ENCODE results near the gene ZNF3.

ZNF3 gene

DNA sequence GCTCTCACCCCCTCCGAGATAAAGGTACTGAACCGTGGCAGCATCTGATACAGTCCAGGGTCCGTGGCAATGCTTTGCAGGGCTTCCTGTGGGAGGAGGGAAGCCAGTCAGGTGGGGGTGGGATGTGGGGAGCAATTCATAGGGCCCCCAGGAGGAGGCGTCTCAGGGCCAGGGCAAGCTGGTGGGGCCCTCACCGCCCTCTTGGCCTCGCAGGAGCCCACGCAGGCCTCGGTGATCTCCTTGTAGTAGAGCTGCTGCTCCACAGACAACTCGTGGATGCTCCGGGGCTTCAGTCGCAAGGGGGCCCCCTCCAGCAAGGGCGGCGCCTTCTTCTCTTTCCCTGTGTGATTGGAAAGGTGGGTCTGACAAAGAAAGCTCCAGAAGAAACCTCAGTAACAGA, 30.4 kb upstream of the ZNF3 start:
- H3K36me3 ChIP-seq (ENCODE audit: insufficient read depth, low read length), result peaks cover 15% of the 10 kb centered on the region; the same call in 1 of the 2 replicates
- H3K79me2 ChIP-seq (ENCODE audit: insufficient read depth, low read length), result no peaks in the 10 kb centered on the region

DNA sequence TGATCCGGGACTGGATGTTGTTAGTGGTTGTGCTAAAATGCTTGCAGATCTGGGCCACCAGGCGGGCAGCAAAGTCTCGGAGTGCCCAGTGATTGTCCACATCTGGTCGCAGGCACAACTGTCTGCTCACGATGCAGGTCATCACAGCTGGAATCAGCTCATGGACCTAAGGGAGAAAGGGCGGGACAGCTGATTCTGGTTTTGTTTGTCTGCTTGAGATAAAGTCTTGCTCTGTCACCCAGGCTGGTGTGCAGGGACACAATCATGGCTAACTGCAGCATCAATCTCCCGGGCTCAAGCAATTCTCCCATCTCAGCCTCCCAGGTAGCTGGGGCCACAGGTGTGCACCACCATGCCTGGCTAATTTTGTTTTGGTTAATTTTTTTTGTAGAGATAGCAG, 29.6 kb upstream of the ZNF3 start:
- peaks cover 19% of the 10 kb centered on the region; the same call in 1 of the 2 replicates for H3K36me3 ChIP-seq (ENCODE audit: insufficient read depth, low read length)
- no peak overlapping the region for H2AFZ ChIP-seq (ENCODE audit: low read length)
- H3F3A ChIP-seq (ENCODE audit: low read depth), result no peaks in the 10 kb centered on the region
- H3K4me3 ChIP-seq (ENCODE audit: low read length, poor library complexity, severe bottlenecking), result no peak overlapping the region
- no peaks in the 10 kb centered on the region for H3K4me1 ChIP-seq (ENCODE audit: insufficient read depth, low read length, poor library complexity, severe bottlenecking)
- no peaks in the 10 kb centered on the region for H3K9me2 ChIP-seq (replicated peaks; ENCODE audit: low read depth, low read length)
- TF ChIP-seq EZH2phosphoT487 (IDR thresholded peaks at IDR 0.05; ENCODE audit: borderline replicate concordance), result no peak
- TF ChIP-seq, protein P1, sequence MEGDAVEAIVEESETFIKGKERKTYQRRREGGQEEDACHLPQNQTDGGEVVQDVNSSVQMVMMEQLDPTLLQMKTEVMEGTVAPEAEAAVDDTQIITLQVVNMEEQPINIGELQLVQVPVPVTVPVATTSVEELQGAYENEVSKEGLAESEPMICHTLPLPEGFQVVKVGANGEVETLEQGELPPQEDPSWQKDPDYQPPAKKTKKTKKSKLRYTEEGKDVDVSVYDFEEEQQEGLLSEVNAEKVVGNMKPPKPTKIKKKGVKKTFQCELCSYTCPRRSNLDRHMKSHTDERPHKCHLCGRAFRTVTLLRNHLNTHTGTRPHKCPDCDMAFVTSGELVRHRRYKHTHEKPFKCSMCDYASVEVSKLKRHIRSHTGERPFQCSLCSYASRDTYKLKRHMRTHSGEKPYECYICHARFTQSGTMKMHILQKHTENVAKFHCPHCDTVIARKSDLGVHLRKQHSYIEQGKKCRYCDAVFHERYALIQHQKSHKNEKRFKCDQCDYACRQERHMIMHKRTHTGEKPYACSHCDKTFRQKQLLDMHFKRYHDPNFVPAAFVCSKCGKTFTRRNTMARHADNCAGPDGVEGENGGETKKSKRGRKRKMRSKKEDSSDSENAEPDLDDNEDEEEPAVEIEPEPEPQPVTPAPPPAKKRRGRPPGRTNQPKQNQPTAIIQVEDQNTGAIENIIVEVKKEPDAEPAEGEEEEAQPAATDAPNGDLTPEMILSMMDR (conservative IDR thresholded peaks at IDR 0.05; ENCODE audit: low read length), result no peak
- no peaks in the 10 kb centered on the region for H3K9me3 ChIP-seq (ENCODE audit: insufficient read depth, low read depth, low read length)
- H3K79me2 ChIP-seq (ENCODE audit: insufficient read depth, low read length), result no peaks in the 10 kb centered on the region
- no peaks in the 10 kb centered on the region for H3K27me3 ChIP-seq (ENCODE audit: insufficient read depth, low read length, poor library complexity, severe bottlenecking)
- no peaks in the 10 kb centered on the region for H4K20me1 ChIP-seq (ENCODE audit: insufficient read depth, low read length, poor library complexity, severe bottlenecking)
- no peak overlapping the region for H3K4me2 ChIP-seq (ENCODE audit: low read depth, low read length, poor library complexity, severe bottlenecking)
- H3K9ac ChIP-seq (ENCODE audit: low read depth, low read length, poor library complexity, severe bottlenecking), result no peak overlapping the region

More for the DNA sequence above, 30.4 kb upstream of the ZNF3 start:
- Histone ChIP-seq H3K4me3 (ENCODE audit: low read length, poor library complexity, severe bottlenecking) (no peak overlapping the region), H3F3A (ENCODE audit: low read depth) (no peaks in the 10 kb centered on the region), H3K9me2 (replicated peaks; ENCODE audit: low read depth, low read length) (no peaks in the 10 kb centered on the region), H4K20me1 (ENCODE audit: insufficient read depth, low read length, poor library complexity, severe bottlenecking) (no peaks in the 10 kb centered on the region), H3K4me1 (ENCODE audit: insufficient read depth, low read length, poor library complexity, severe bottlenecking) (no peaks in the 10 kb centered on the region), H2AFZ (ENCODE audit: low read length) (no peak overlapping the region), H3K4me2 (ENCODE audit: low read depth, low read length, poor library complexity, severe bottlenecking) (no peak overlapping the region), H3K27me3 (ENCODE audit: insufficient read depth, low read length, poor library complexity, severe bottlenecking) (no peaks in the 10 kb centered on the region), H3K9me3 (ENCODE audit: insufficient read depth, low read depth, low read length) (no peaks in the 10 kb centered on the region), H3K9ac (ENCODE audit: low read depth, low read length, poor library complexity, severe bottlenecking) (no peak overlapping the region)
- TF ChIP-seq, protein P1 (conservative IDR thresholded peaks at IDR 0.05; ENCODE audit: low read length), result no peak
- no peak for TF ChIP-seq EZH2phosphoT487 (IDR thresholded peaks at IDR 0.05; ENCODE audit: borderline replicate concordance)

DNA sequence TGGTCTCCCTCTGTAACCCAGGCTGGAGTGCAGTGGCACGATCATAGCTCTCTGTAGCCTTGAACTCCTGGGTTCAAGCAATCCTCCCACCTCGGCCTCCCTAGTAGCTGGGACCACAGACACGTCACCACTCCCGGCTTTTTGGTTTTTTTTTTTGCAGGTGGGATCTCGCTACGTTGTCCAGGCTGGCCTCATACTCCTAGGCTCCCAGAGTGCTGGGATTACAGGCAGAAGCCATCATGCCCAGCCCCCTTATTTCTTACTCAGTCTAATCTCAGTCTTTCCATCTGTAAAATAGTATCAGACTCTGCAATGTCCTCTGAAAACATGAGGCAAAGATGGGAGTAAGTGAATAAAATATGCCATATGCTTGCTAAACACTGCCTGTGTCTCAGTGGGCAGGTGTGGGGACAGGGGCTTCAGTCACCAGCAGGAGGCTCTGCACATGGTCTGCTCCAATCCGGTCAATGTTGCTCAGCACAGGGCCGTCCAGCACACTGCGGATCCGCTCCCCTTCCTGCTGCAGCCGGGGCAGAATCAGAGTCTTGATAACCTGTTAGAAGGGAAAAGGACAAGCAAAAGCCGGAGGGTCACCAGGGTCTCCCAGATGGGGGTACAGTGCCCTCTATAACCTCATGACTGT, 28.1 kb upstream of the ZNF3 start:
- no peaks in the 10 kb centered on the region for H3F3A ChIP-seq (ENCODE audit: low read depth)
- no peaks in the 10 kb centered on the region for H3K79me2 ChIP-seq (ENCODE audit: insufficient read depth, low read length)
- no peak overlapping the region for H3K4me3 ChIP-seq (ENCODE audit: low read length, poor library complexity, severe bottlenecking)
- H3K9ac ChIP-seq (ENCODE audit: low read depth, low read length, poor library complexity, severe bottlenecking), result no peak overlapping the region
- no peaks in the 10 kb centered on the region for H3K9me3 ChIP-seq (ENCODE audit: insufficient read depth, low read depth, low read length)
- H3K27me3 ChIP-seq (ENCODE audit: insufficient read depth, low read length, poor library complexity, severe bottlenecking), result no peaks in the 10 kb centered on the region
- TF ChIP-seq EZH2phosphoT487 (IDR thresholded peaks at IDR 0.05; ENCODE audit: borderline replicate concordance), result no peak
- TF ChIP-seq, protein P1 (conservative IDR thresholded peaks at IDR 0.05; ENCODE audit: low read length), result peak; percentile 36; the same call in 1 of the 2 replicates
- no peak overlapping the region for H3K4me2 ChIP-seq (ENCODE audit: low read depth, low read length, poor library complexity, severe bottlenecking)
- H3K4me1 ChIP-seq (ENCODE audit: insufficient read depth, low read length, poor library complexity, severe bottlenecking), result no peaks in the 10 kb centered on the region
- peaks cover 19% of the 10 kb centered on the region; the same call in 1 of the 2 replicates for H3K36me3 ChIP-seq (ENCODE audit: insufficient read depth, low read length)
- no peak overlapping the region for H2AFZ ChIP-seq (ENCODE audit: low read length)
- H4K20me1 ChIP-seq (ENCODE audit: insufficient read depth, low read length, poor library complexity, severe bottlenecking), result no peaks in the 10 kb centered on the region
- no peaks in the 10 kb centered on the region for H3K9me2 ChIP-seq (replicated peaks; ENCODE audit: low read depth, low read length)
